HEK293 (cell line): ENCODE results near the gene FBLL1.

Experiments
- CTCF ChIP-seq: fragments of 450-650 bp; formaldehyde crosslinking; IDR thresholded peaks from 2 replicates; pipeline ENCODE4 v1.5.1; 2016; ENCODE audit warnings: missing biosample characterization, missing genetic modification characterization
- HOXA7 ChIP-seq: sonication (generic); formaldehyde crosslinking; IDR thresholded peaks from 2 replicates; pipeline ENCODE4 v1.8.1; 2022; ENCODE audit warnings: missing genetic modification reagents, borderline replicate concordance
- MYNN ChIP-seq: fragments of 450-650 bp; formaldehyde crosslinking; IDR thresholded peaks from 2 replicates; pipeline ENCODE4 v1.5.1; 2016; ENCODE audit warnings: missing biosample characterization, missing genetic modification characterization, borderline replicate concordance
- RBAK ChIP-seq: fragments of 450-650 bp; formaldehyde crosslinking; IDR thresholded peaks from 2 replicates; pipeline ENCODE4 v1.5.1; 2016; ENCODE audit warnings: missing biosample characterization, missing genetic modification characterization
- REPIN1 ChIP-seq: fragments of 450-650 bp; formaldehyde crosslinking; IDR thresholded peaks from 2 replicates; pipeline ENCODE4 v1.5.1; 2017; ENCODE audit warnings: missing biosample characterization, missing genetic modification characterization, low read depth
- REST ChIP-seq: fragments of 450-650 bp; formaldehyde crosslinking; IDR thresholded peaks from 2 replicates; pipeline ENCODE4 v1.5.1; 2016; ENCODE audit warnings: missing biosample characterization, missing genetic modification characterization
- SETDB1 ChIP-seq: IDR thresholded peaks from one replicate; pipeline ENCODE4 v1.6.1; 2017; ENCODE audit warnings: mild to moderate bottlenecking, low read length, moderate library complexity, mixed read lengths; ENCODE audit not compliant: insufficient read length
- TRIM28 ChIP-seq: IDR thresholded peaks from 2 replicates; pipeline ENCODE4 v1.6.1; 2011; ENCODE audit warnings: low read length, control low read depth, borderline replicate concordance
- WT1 ChIP-seq: fragments of 450-650 bp; formaldehyde crosslinking; IDR thresholded peaks from 2 replicates; pipeline ENCODE4 v1.5.1; 2016; ENCODE audit warnings: missing biosample characterization, missing genetic modification characterization
- ZNF140 ChIP-seq: fragments of 450-650 bp; formaldehyde crosslinking; IDR thresholded peaks from 2 replicates; pipeline ENCODE4 v1.5.1; 2016; ENCODE audit warnings: missing biosample characterization, missing genetic modification characterization
- ZNF155 ChIP-seq: fragments of 450-650 bp; formaldehyde crosslinking; IDR thresholded peaks from 2 replicates; pipeline ENCODE4 v1.5.1; 2016; ENCODE audit warnings: missing biosample characterization, missing genetic modification characterization
- ZNF621 ChIP-seq: fragments of 450-650 bp; formaldehyde crosslinking; IDR thresholded peaks from 2 replicates; pipeline ENCODE4 v1.5.1; 2017; ENCODE audit warnings: missing biosample characterization, missing genetic modification characterization
- ZNF704 ChIP-seq: fragments of 450-650 bp; formaldehyde crosslinking; IDR thresholded peaks from 2 replicates; pipeline ENCODE4 v1.5.1; 2016; ENCODE audit warnings: missing biosample characterization, missing genetic modification characterization

- TF ChIP-seq CTCF (tag by site-specific recombination) (no peak), HOXA7 (CRISPR knock-in tag) (no peak), RBAK (tag by site-specific recombination) (no peak), ZNF621 (tag by site-specific recombination) (no peak), SETDB1 (peak; percentile 29), TRIM28 (no peak), REST (tag by site-specific recombination) (no peak), REPIN1 (tag by site-specific recombination) (no peak), ZNF155 (no peak), WT1 (tag by site-specific recombination) (no peak), ZNF704 (tag by site-specific recombination) (no peak), MYNN (tag by site-specific recombination) (no peak), ZNF140 (tag by site-specific recombination) (no peak)
Measured at GRCh38 chr5:168513861-168514428, 15.2 kb upstream of the FBLL1 start.
